MM.1S (cell line): Measurements from ENCODE around the gene CHST10.

Experiments used
- DNase-seq: peaks from one replicate; pipeline ENCODE4 v3.0.0-alpha.2; 2015
- H2AFZ ChIP-seq: fragments of 300-600 bp; sonication (generic); 2 replicates; pipeline ENCODE4 v1.6.0; 2016; ENCODE audit warnings: antibody characterized with exemption, low read length
- H3F3A ChIP-seq: fragments of 300-600 bp; sonication (generic); 2 replicates; pipeline ENCODE4 v1.6.1; 2016; ENCODE audit warnings: mild to moderate bottlenecking, antibody characterized with exemption, low read length, moderate library complexity, mixed read lengths; ENCODE audit not compliant: insufficient read depth
- H3K27ac ChIP-seq: fragments of 300-600 bp; sonication (generic); 2 replicates; pipeline ENCODE4 v1.5.1; 2016; ENCODE audit warnings: mild to moderate bottlenecking, low read length
- H3K27me3 ChIP-seq: fragments of 300-600 bp; sonication (generic); replicated peaks from 2 replicates; pipeline ENCODE4 v1.6.0; 2016; ENCODE audit warnings: low read length; ENCODE audit not compliant: insufficient read depth
- H3K36me3 ChIP-seq: fragments of 300-600 bp; sonication (generic); replicated peaks from 2 replicates; pipeline ENCODE4 v1.6.1; 2016; ENCODE audit warnings: mild to moderate bottlenecking, low read length, mixed read lengths; ENCODE audit not compliant: insufficient read depth
- H3K4me1 ChIP-seq: fragments of 300-600 bp; sonication (generic); 2 replicates; pipeline ENCODE4 v1.6.1; 2016; ENCODE audit warnings: low read length, mixed read lengths
- H3K4me2 ChIP-seq: fragments of 300-600 bp; sonication (generic); 2 replicates; pipeline ENCODE4 v1.6.0; 2016; ENCODE audit warnings: low read depth, low read length
- H3K4me3 ChIP-seq: fragments of 300-600 bp; sonication (generic); 2 replicates; pipeline ENCODE4 v1.5.1; 2016; ENCODE audit warnings: low read length, mixed read lengths
- H3K79me2 ChIP-seq: fragments of 300-600 bp; sonication (generic); 2 replicates; pipeline ENCODE4 v1.6.1; 2016; ENCODE audit warnings: mixed run types, low read length, mixed read lengths
- H3K9ac ChIP-seq: fragments of 300-600 bp; sonication (generic); 2 replicates; pipeline ENCODE4 v1.6.1; 2016; ENCODE audit warnings: low read length, mixed read lengths
- H3K9me2 ChIP-seq: fragments of 300-600 bp; sonication (generic); replicated peaks from 2 replicates; pipeline ENCODE4 v1.6.1; 2016; ENCODE audit warnings: mild to moderate bottlenecking, low read length, mixed read lengths; ENCODE audit not compliant: insufficient read depth
- H3K9me3 ChIP-seq: fragments of 300-600 bp; sonication (generic); replicated peaks from 2 replicates; pipeline ENCODE4 v1.6.1; 2016; ENCODE audit warnings: mild to moderate bottlenecking, low read length, mixed read lengths; ENCODE audit not compliant: insufficient read depth
- H4K20me1 ChIP-seq: fragments of 300-600 bp; sonication (generic); 2 replicates; pipeline ENCODE4 v1.6.1; 2016; ENCODE audit warnings: mild to moderate bottlenecking, low read length, moderate library complexity, mixed read lengths; ENCODE audit not compliant: insufficient read depth
- CTCF ChIP-seq: fragments of 300-600 bp; sonication (generic); IDR thresholded peaks from 2 replicates; pipeline ENCODE4 v1.5.1; 2016; ENCODE audit warnings: antibody characterized with exemption, low read length, mixed read lengths
- EZH2 ChIP-seq: fragments of 300-600 bp; sonication (generic); optimal IDR thresholded peaks from 2 replicates; pipeline ENCODE3; 2017; ENCODE audit warnings: low read depth, mild to moderate bottlenecking, antibody characterized with exemption, low read length, mixed read lengths
- EZH2phosphoT487 ChIP-seq: fragments of 300-600 bp; sonication (generic); IDR thresholded peaks from 2 replicates; pipeline ENCODE4 v1.6.1; 2018; ENCODE audit warnings: antibody characterized with exemption, low read length

The CHST10 gene

GRCh38 chr2:100437751-100438150 lies 20.3 kb upstream of the CHST10 start:
- no peak overlapping the region for H3K4me2 ChIP-seq
- no peak overlapping the region for H3K9ac ChIP-seq
- no peaks in the 10 kb centered on the region for H3F3A ChIP-seq
- no peak overlapping the region for H3K27ac ChIP-seq
- no peaks in the 10 kb centered on the region for H4K20me1 ChIP-seq
- H3K79me2 ChIP-seq, result no peaks in the 10 kb centered on the region
- TF ChIP-seq EZH2 (no peak), CTCF (no peak), EZH2phosphoT487 (no peak)
- H3K9me3 ChIP-seq, result no peaks in the 10 kb centered on the region
- H3K4me3 ChIP-seq, result no peak overlapping the region
- no peaks in the 10 kb centered on the region for H3K27me3 ChIP-seq
- DNase-seq, result no peak
- no peaks in the 10 kb centered on the region for H3K4me1 ChIP-seq
- H3K36me3 ChIP-seq, result no peaks in the 10 kb centered on the region
- no peaks in the 10 kb centered on the region for H3K9me2 ChIP-seq
- no peak overlapping the region for H2AFZ ChIP-seq

- Histone ChIP-seq H3K4me1 (no peaks in the 10 kb centered on the region), H3K79me2 (no peaks in the 10 kb centered on the region), H3K9ac (no peak overlapping the region), H4K20me1 (no peaks in the 10 kb centered on the region), H3K9me3 (no peaks in the 10 kb centered on the region), H3K9me2 (no peaks in the 10 kb centered on the region), H2AFZ (no peak overlapping the region), H3K4me2 (no peak overlapping the region), H3K27ac (no peak overlapping the region), H3K36me3 (no peaks in the 10 kb centered on the region), H3F3A (no peaks in the 10 kb centered on the region), H3K4me3 (no peak overlapping the region), H3K27me3 (no peaks in the 10 kb centered on the region)
- DNase-seq, result no peak
- TF ChIP-seq EZH2, result no peak
- TF ChIP-seq CTCF, result no peak
- no peak for TF ChIP-seq EZH2phosphoT487
These were observed 12.3 kb upstream of the CHST10 start for GRCh38 chr2:100429726-100430125.

GRCh38 chr2:100427627-100428258 lies 10.3 kb upstream of the CHST10 start:
- Histone ChIP-seq H3K4me1 (no peaks in the 10 kb centered on the region), H3K9ac (no peak overlapping the region), H3K79me2 (no peaks in the 10 kb centered on the region), H2AFZ (no peak overlapping the region), H3K36me3 (no peaks in the 10 kb centered on the region), H3K27ac (no peak overlapping the region), H3K9me2 (no peaks in the 10 kb centered on the region), H3F3A (no peaks in the 10 kb centered on the region), H4K20me1 (no peaks in the 10 kb centered on the region), H3K4me2 (no peak overlapping the region), H3K9me3 (no peaks in the 10 kb centered on the region), H3K27me3 (no peaks in the 10 kb centered on the region), H3K4me3 (no peak overlapping the region)
- no peak for TF ChIP-seq EZH2
- TF ChIP-seq EZH2phosphoT487, result no peak
- TF ChIP-seq CTCF, result no peak; the same call in 1 of the 2 replicates
- DNase-seq, result no peak
